ENCODE results near the gene PCBD1.

PCBD1 gene

GRCh38 chr10:70887804-70888800 is at the start of gene PCBD1:
Gene PCBD1 (minus strand): TSS chr10:70888565. CDS start chr10:70888533, 32 bp downstream.
- Histone ChIP-seq H3K36me3 (ENCODE audit: control insufficient read depth, insufficient read depth, low read length, severe bottlenecking) (peaks cover 23% of the 10 kb centered on the region), H3K9ac (ENCODE audit: low read length) (peak within 1 kb of the TSS; percentile 90), H3K9me3 (ENCODE audit: control insufficient read depth, low read length) (no peaks in the 10 kb centered on the region), H3K4me3 (ENCODE audit: low read length) (peak within 1 kb of the TSS; percentile 88), H3K27me3 (replicated peaks; ENCODE audit: control insufficient read depth, insufficient read depth, low read length) (no peaks in the 10 kb centered on the region), H3K4me1 (ENCODE audit: control insufficient read depth, insufficient read depth, low read length) (peaks cover 40% of the 10 kb centered on the region)
- DNase-seq (ENCODE audit: low read depth) = peak; percentile 80

GRCh38 chr10:70937661-70938060 is 49.3 kb upstream of the PCBD1 start:
- Histone ChIP-seq H3K9me3 (ENCODE audit: control insufficient read depth, low read length) (no peaks in the 10 kb centered on the region), H3K36me3 (ENCODE audit: control insufficient read depth, insufficient read depth, low read length, severe bottlenecking) (no peaks in the 10 kb centered on the region), H3K4me1 (ENCODE audit: control insufficient read depth, insufficient read depth, low read length) (no peaks in the 10 kb centered on the region), H3K4me3 (ENCODE audit: low read length) (no peak overlapping the region), H3K27me3 (replicated peaks; ENCODE audit: control insufficient read depth, insufficient read depth, low read length) (peaks cover 87% of the 10 kb centered on the region), H3K9ac (ENCODE audit: low read length) (no peak overlapping the region)
- no peak for DNase-seq (ENCODE audit: low read depth)

- Histone ChIP-seq H3K4me1 (ENCODE audit: control insufficient read depth, insufficient read depth, low read length) (no peaks in the 10 kb centered on the region), H3K9me3 (ENCODE audit: control insufficient read depth, low read length) (no peaks in the 10 kb centered on the region), H3K4me3 (ENCODE audit: low read length) (no peak overlapping the region), H3K9ac (ENCODE audit: low read length) (no peak overlapping the region), H3K27me3 (replicated peaks; ENCODE audit: control insufficient read depth, insufficient read depth, low read length) (peaks cover 93% of the 10 kb centered on the region), H3K36me3 (ENCODE audit: control insufficient read depth, insufficient read depth, low read length, severe bottlenecking) (no peaks in the 10 kb centered on the region)
- DNase-seq (ENCODE audit: low read depth) = no peak
These were observed 47.7 kb upstream of the PCBD1 start for GRCh38 chr10:70936111-70936510.

GRCh38 chr10:70935631-70936030 is 47.3 kb upstream of the PCBD1 start:
- H3K27me3 ChIP-seq (replicated peaks; ENCODE audit: control insufficient read depth, insufficient read depth, low read length) = peaks cover 92% of the 10 kb centered on the region

GRCh38 chr10:70935125-70935625 is 46.8 kb upstream of the PCBD1 start:
- H3K27me3 ChIP-seq (replicated peaks; ENCODE audit: control insufficient read depth, insufficient read depth, low read length) = peaks cover 92% of the 10 kb centered on the region

More at GRCh38 chr10:70935631-70936030, 47.3 kb upstream of the PCBD1 start:
- no peaks in the 10 kb centered on the region for H3K36me3 ChIP-seq (ENCODE audit: control insufficient read depth, insufficient read depth, low read length, severe bottlenecking)
- no peak for DNase-seq (ENCODE audit: low read depth)
- H3K4me1 ChIP-seq (ENCODE audit: control insufficient read depth, insufficient read depth, low read length) = no peaks in the 10 kb centered on the region
- no peaks in the 10 kb centered on the region for H3K9me3 ChIP-seq (ENCODE audit: control insufficient read depth, low read length)
- H3K9ac ChIP-seq (ENCODE audit: low read length) = no peak overlapping the region
- no peak overlapping the region for H3K4me3 ChIP-seq (ENCODE audit: low read length)

GRCh38 chr10:70934701-70935100 is 46.3 kb upstream of the PCBD1 start:
- H3K9ac ChIP-seq (ENCODE audit: low read length) = no peak overlapping the region
- no peaks in the 10 kb centered on the region for H3K4me1 ChIP-seq (ENCODE audit: control insufficient read depth, insufficient read depth, low read length)
- no peak for DNase-seq (ENCODE audit: low read depth)
- no peaks in the 10 kb centered on the region for H3K9me3 ChIP-seq (ENCODE audit: control insufficient read depth, low read length)
- peaks cover 91% of the 10 kb centered on the region for H3K27me3 ChIP-seq (replicated peaks; ENCODE audit: control insufficient read depth, insufficient read depth, low read length)
- no peak overlapping the region for H3K4me3 ChIP-seq (ENCODE audit: low read length)
- H3K36me3 ChIP-seq (ENCODE audit: control insufficient read depth, insufficient read depth, low read length, severe bottlenecking) = no peaks in the 10 kb centered on the region

More at GRCh38 chr10:70935125-70935625, 46.8 kb upstream of the PCBD1 start:
- Histone ChIP-seq H3K9ac (ENCODE audit: low read length) (no peak overlapping the region), H3K9me3 (ENCODE audit: control insufficient read depth, low read length) (no peaks in the 10 kb centered on the region), H3K4me1 (ENCODE audit: control insufficient read depth, insufficient read depth, low read length) (no peaks in the 10 kb centered on the region), H3K36me3 (ENCODE audit: control insufficient read depth, insufficient read depth, low read length, severe bottlenecking) (no peaks in the 10 kb centered on the region), H3K4me3 (ENCODE audit: low read length) (no peak overlapping the region)
- DNase-seq (ENCODE audit: low read depth) = no peak

GRCh38 chr10:70932392-70933196 is 44.2 kb upstream of the PCBD1 start:
- H3K27me3 ChIP-seq (replicated peaks; ENCODE audit: control insufficient read depth, insufficient read depth, low read length) = peaks cover 87% of the 10 kb centered on the region
- no peaks in the 10 kb centered on the region for H3K36me3 ChIP-seq (ENCODE audit: control insufficient read depth, insufficient read depth, low read length, severe bottlenecking)
- DNase-seq (ENCODE audit: low read depth) = no peak

GRCh38 chr10:70931168-70931815 is 42.9 kb upstream of the PCBD1 start:
- Histone ChIP-seq H3K9me3 (ENCODE audit: control insufficient read depth, low read length) (no peaks in the 10 kb centered on the region), H3K4me3 (ENCODE audit: low read length) (no peak overlapping the region), H3K9ac (ENCODE audit: low read length) (no peak overlapping the region), H3K27me3 (replicated peaks; ENCODE audit: control insufficient read depth, insufficient read depth, low read length) (peaks cover 79% of the 10 kb centered on the region), H3K36me3 (ENCODE audit: control insufficient read depth, insufficient read depth, low read length, severe bottlenecking) (no peaks in the 10 kb centered on the region), H3K4me1 (ENCODE audit: control insufficient read depth, insufficient read depth, low read length) (no peaks in the 10 kb centered on the region)
- peak; percentile 23 for DNase-seq (ENCODE audit: low read depth)

More at GRCh38 chr10:70932392-70933196, 44.2 kb upstream of the PCBD1 start:
- H3K9me3 ChIP-seq (ENCODE audit: control insufficient read depth, low read length) = no peaks in the 10 kb centered on the region
- H3K4me3 ChIP-seq (ENCODE audit: low read length) = no peak overlapping the region
- no peak overlapping the region for H3K9ac ChIP-seq (ENCODE audit: low read length)
- H3K4me1 ChIP-seq (ENCODE audit: control insufficient read depth, insufficient read depth, low read length) = no peaks in the 10 kb centered on the region

GRCh38 chr10:70930263-70931000 is 42.1 kb upstream of the PCBD1 start:
- no peaks in the 10 kb centered on the region for H3K9me3 ChIP-seq (ENCODE audit: control insufficient read depth, low read length)
- no peaks in the 10 kb centered on the region for H3K4me1 ChIP-seq (ENCODE audit: control insufficient read depth, insufficient read depth, low read length)
- no peak for DNase-seq (ENCODE audit: low read depth)
- no peak overlapping the region for H3K4me3 ChIP-seq (ENCODE audit: low read length)
- no peaks in the 10 kb centered on the region for H3K36me3 ChIP-seq (ENCODE audit: control insufficient read depth, insufficient read depth, low read length, severe bottlenecking)
- H3K27me3 ChIP-seq (replicated peaks; ENCODE audit: control insufficient read depth, insufficient read depth, low read length) = peaks cover 79% of the 10 kb centered on the region
- no peak overlapping the region for H3K9ac ChIP-seq (ENCODE audit: low read length)

GRCh38 chr10:70928140-70928539 is 39.8 kb upstream of the PCBD1 start:
- Histone ChIP-seq H3K27me3 (replicated peaks; ENCODE audit: control insufficient read depth, insufficient read depth, low read length) (peaks cover 73% of the 10 kb centered on the region), H3K4me3 (ENCODE audit: low read length) (no peak overlapping the region), H3K9ac (ENCODE audit: low read length) (no peak overlapping the region), H3K9me3 (ENCODE audit: control insufficient read depth, low read length) (no peaks in the 10 kb centered on the region), H3K36me3 (ENCODE audit: control insufficient read depth, insufficient read depth, low read length, severe bottlenecking) (no peaks in the 10 kb centered on the region), H3K4me1 (ENCODE audit: control insufficient read depth, insufficient read depth, low read length) (no peaks in the 10 kb centered on the region)
- no peak for DNase-seq (ENCODE audit: low read depth)
